SHP77 treated with DMSO at 0.1 percent for 48 hours (cell line): Measurements from ENCODE around the gene LAD1.
A peak's percentile ranks its signal among the peaks of the same experiment; 100 is the strongest.

ENCODE experiments used
- DNase-seq: peaks from one replicate; lab custom pipeline; 2025; lab: John Stamatoyannopoulos, UW

LAD1 gene

DNA sequence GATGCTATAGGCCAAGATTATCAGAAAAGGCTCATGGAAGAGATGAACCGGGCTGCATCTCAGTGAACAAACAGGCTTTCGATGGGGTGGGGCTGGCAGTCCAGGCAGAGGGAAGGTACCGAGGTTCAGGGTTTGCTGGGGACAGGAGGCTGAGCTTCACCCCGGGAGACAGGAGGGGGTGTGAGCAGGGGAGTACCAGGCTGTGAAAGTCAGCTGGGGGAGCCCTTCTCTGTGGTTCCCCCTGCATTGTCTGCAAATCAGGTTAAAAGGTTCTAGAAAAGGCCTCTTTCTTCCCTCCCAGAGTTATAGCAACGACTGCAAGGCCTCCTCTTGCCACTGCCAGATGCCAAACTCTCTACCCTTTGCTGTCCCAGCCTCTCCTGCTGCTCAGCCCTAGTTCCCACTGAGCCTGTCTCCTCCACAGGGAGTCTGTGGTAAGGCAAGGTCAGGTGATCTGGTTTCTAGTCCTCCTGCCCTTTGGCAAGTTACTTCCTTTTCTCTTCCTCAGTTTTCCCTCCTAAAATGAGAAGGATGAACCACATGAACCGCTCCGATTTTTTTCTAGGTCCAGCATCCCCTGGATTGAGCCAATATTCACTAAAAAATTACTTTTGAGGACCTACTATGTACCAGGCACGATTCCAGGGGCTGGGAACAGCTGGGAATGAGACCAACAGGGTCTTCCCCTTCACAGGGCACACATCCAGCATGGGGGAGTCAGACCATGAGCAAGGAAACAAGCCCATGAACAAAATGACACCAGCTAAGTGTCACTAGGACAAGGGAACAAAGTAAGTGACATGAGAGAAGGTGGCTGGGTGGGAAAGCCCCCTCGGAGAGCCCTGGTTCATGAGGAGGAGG lies 7.2 kb downstream of the LAD1 start:
- no peak for DNase-seq

GRCh38 chr1:201391225-201391624 lies 7.9 kb downstream of the LAD1 start:
- DNase-seq: no peak

- DNase-seq: no peak
Observed at GRCh38 chr1:201389051-201389450, 10.1 kb downstream of the LAD1 start.

DNA sequence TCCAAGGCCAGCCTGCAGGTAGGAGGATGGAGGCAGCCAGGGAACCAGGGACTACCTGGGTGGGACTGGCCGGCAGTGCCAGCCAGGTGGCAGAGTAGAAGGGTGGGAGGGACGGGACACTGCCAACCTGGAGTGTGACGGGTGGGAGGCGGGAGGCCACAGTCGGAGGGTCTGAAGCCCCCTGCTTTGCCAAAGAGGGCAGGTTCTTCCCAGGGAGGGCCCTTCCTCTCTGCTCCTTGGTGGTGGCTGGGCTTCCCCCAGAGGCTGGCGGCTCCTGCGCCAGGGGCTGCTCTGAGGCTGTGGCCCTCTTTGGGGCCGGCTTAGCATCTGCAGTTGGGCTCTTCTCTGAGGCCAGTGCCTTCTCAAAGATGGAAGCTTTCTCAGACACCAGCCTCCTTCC lies 12.9 kb downstream of the LAD1 start:
- DNase-seq: no peak

DNA sequence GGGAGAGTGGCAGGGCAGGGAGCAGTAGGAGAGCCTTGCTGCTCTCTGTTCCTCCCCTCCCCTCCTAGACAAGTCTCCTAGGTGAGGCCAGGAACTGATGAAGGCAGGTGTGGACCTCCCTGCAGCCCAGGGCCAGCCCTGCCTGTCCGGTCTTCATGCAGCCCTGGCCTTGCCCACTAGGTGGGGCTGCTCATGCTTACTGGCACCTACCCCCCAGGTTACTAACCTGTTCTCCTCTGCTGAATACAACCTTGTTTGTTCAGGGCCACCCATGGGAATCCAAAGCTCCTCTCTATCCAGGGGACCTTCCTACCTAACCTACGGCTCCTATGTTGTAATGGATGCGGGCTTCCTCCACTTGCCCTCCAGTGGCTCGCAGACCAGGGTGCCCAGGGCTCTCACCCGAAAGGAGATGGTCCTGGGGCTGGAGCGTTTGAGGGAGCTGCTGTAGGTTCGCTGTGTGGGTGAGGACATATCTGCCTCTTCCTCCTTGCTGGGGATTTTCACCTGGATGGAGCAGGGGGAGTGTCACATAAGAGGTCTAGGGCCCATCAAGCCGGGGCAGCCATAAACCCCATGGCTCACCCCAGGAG lies 13.7 kb downstream of the LAD1 start:
- no peak for DNase-seq

DNA sequence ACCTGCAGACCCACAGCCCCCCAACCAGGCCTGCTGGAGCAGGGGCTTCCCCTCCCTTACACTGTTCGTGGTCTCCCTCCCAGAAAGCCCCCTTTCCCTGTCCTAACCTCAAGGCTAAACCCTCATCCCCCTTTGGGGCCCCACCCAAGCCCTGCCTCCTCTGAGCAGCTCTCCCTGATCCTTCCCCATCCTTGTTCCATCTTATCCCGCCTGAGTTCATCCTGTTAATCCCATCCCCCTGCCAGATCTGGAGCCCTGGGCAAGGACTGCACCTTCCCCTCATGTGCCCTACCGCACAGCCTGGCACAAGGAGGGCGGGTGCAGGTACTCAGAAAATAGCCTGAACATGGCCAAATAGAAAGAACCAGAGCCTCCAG lies 14.7 kb downstream of the LAD1 start:
- no peak for DNase-seq

DNA sequence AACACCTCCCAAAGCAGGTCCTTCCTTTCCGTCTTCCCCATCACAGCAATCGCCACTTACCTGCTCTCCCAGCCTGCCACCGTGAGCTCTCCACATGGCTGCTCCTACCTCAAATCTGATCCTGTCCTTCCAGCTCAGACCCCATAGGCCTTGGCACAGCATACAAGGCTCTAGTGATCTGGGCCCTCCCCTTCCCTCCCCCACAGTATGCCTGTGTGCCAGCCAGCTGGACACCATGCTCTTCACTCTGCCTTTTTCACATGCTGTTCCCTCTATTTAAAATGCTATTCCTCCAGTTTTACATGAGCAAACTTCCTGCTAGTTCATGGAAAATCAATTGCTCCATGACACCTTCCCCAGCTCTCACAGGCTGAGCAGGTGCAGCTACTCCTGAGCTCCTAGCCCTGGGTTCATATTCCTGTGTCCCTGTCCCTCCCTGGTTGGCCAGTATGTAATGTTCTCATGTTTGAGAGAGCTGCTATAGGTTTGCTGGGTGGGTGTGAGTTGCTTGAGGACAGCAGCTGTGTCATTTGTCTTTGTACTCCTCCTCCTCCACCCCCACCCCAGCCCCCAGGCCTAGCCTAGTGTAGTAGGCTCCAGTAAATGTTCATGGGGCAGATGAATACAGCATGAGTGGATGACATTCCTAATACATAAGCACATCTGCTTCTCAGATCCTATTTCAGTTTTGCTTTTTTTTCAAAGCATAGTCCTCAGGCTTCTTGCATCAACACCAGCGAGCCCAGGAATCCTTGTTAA lies 15.3 kb downstream of the LAD1 start:
- peak; percentile 77 for DNase-seq

- no peak for DNase-seq
Observed at GRCh38 chr1:201381130-201381529, 18.0 kb downstream of the LAD1 start.

GRCh38 chr1:201379733-201380242 lies 19.3 kb downstream of the LAD1 start:
- no peak for DNase-seq

GRCh38 chr1:201378804-201379203 lies 20.3 kb downstream of the LAD1 start:
- no peak for DNase-seq

DNA sequence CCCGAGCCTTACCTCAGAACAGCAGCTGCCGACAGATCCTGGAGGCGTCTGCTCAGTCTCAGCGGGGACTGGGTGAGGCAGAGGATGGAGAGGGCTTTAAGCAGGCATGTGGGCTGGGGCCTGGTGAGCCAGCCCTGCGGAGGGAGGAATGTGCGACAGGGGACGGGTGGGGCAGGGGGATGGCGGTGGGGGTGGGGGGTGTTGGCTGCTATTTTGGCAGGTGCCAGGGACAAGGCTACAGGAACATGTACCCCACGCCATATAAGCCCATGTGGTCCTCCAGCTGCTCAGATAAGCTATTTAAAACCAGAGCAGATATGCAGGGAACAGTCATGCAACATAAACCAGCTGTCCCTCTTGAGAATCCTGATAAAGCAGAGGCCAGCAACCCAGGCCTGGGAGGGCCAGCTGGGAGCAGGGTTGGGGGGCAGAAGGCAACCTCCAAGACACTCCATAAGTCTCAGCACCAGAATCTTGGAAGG lies 21.5 kb downstream of the LAD1 start, which contains the start of gene TNNT2:
Gene TNNT2 (minus strand): TSS at position 70 of the 482 bp plus-strand sequence. CDS start 4,426 bp downstream, outside the sequence.
- DNase-seq: no peak

- no peak for DNase-seq
Observed at GRCh38 chr1:201376464-201377374, 22.4 kb downstream of the LAD1 start.

DNA sequence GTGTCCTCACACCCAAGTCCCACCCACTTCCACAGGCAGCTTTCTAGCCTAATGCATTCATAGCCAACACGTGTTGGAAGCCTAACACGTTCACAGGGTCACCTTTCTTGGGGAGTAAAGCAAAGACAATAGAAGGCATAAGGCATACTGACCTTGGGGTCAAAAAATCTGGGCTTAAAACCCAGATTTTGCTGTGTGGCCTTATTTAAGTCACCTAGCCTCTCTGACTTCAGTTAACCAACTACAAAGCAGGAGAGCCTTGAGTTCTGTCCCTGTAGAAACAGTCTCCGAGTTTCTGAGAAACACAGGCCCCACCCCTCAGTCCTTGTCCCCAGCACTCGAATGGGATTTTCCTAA lies 23.0 kb downstream of the LAD1 start:
- DNase-seq: no peak

GRCh38 chr1:201375169-201375568 lies 24.0 kb downstream of the LAD1 start:
- no peak for DNase-seq

- DNase-seq: no peak
Observed at GRCh38 chr1:201374364-201374763, 24.8 kb downstream of the LAD1 start.

DNA sequence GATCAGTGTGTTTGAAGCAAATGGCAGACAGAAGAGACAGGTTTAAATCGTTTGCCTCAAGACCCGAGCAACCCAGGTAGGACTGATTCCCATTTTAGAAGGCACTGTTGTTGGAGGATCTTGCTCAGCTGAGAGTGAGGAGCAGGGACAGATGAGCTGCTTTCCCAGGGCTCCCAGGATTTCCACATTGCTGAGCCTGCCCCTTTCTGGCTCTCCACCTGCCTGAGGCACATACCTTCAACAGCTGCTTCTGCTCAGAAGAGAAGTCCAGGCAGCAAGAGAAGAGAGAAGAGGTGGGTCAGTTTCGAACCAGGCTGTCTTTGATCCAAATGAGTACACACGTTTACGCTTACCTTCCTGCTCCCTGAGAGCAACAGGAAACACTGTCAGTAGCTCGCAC lies 27.3 kb downstream of the LAD1 start:
- no peak for DNase-seq

DNA sequence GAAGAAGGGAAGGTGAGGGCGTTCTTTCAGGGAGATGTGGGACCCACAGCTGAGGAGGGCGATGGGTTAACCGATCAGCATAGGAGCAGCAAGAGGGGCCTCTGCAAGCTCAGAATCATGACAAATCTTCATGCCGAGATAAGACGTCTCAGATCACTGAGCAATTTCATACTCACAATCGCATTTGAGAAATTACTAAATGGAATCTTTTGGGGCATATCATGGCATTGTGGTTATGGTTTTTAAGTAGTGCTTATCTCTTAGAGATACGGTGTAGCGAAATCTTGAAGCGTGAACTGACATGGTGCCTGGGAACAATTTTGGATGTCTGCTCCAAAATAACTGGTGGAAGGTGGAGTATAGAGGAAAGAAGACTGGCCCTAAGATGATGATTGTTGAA lies 27.8 kb downstream of the LAD1 start:
- no peak for DNase-seq

- DNase-seq: no peak
Observed at GRCh38 chr1:201370500-201370899, 28.6 kb downstream of the LAD1 start.

DNA sequence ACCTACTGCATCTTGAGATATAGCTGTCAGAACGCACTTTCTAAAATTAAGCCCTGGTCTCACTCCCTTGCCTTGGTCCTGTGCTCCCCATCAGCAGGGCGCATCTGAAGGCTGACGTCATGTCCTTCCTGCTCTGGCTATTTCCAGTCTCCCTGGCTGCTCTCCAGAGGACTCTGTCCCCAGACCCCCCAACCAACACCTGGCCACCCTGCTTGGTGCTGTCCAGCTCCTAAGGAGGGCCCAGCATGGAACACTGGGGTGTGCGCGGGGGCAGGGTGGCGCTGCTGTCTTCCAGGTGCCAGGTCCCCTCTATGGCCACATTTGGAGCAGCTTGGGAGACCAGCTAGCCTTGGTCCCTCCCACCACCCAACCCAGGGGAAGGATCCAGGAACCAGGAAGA lies 29.9 kb downstream of the LAD1 start:
- DNase-seq: no peak

DNA sequence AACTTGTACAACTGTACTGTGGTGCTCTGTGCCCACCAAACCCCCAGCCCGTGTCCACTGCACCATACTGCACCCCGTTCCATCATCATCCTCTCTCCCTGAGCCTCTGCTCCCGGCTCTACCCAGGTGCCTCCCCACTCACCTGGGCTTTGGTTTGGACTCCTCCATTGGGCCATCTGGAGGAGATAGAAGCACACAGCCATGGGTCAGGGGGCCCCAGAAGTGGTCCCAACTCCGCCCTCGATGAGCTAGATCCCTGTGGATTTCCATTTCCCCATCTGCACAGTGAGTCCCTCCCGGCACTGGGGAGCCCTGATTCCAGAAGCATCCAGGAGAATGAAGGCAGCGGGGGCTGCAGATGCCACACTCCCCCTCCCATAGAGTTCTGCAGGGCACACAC lies 32.4 kb downstream of the LAD1 start:
- DNase-seq: no peak

GRCh38 chr1:201365251-201365650 lies 33.9 kb downstream of the LAD1 start:
- no peak for DNase-seq

DNA sequence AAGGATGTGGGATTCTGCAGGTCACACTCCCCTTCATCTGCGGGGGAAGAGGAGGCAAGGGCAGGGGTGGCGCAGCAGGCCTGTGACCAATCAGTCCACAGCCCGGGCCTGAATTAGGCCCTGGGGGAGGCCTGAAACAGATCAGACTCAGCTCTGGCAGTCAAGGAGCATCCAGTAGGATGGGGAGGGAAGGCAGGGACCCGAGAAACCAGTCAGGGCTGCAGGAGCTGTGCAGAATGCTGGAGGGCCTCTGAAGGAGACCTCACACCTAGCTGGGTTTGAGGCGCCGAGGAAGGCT lies 34.4 kb downstream of the LAD1 start:
- DNase-seq: no peak
